ENCODE results near the gene CCDC89.

DNA sequence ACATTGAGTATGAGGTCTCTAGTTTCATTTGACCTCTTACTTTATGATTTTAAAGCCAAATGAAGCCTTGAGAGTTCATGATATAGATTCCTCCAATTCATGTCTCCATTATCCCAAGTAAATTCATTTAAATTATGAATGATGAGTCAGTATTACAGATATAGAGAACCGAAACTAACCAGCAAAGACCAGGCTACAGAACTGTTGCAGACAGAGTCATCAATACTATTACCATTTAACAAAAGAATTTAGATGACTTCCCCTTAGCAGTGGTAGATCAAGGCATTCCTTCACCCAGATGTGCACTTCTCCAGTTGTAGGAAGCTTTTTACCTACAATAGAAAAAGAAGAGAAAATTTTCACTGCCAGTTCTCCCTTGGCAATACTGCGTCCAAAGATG, 11.8 kb upstream of the CCDC89 start:
- TF ChIP-seq CTCF (IDR thresholded peaks at IDR 0.05) (no peak), POLR2A (IDR thresholded peaks at IDR 0.05) (no peak)
